K562 (cell line): ENCODE data around the gene ATAD2B. TPM values are rescaled to one million over a fixed set of nuclear protein-coding genes. Genes with fewer than 3 reads are reported as not detected.

ENCODE experiments used
- BDP1 ChIP-seq: IDR thresholded peaks from 3 replicates; pipeline ENCODE4 v1.6.1; 2011; ENCODE audit not compliant: insufficient read length, insufficient read depth
- CEBPB ChIP-seq: fragments of 450-650 bp; IDR thresholded peaks from 2 replicates; pipeline ENCODE4 v1.6.1; 2016; ENCODE audit warnings: missing genetic modification characterization, missing compliant biosample characterization
- CEBPG ChIP-seq, 3 experiments: fragments of 200-800 bp in 1 of 3; sonication (Bioruptor generic) in 1 of 3; sonication (generic) in 1 of 3; formaldehyde crosslinking in 1 of 3; IDR thresholded peaks in 2 of 3; conservative IDR thresholded peaks in 1 of 3; 2 replicates each; pipeline versions ENCODE4 v1.6.1 to v1.8.0; 2016 to 2022; ENCODE audit warnings: missing compliant biosample characterization in 2 of 3, missing genetic modification characterization in 2 of 3, mild to moderate bottlenecking in 1 of 3, missing genetic modification reagents in 1 of 3
- FOSL1 ChIP-seq: fragments of 200-800 bp; sonication (Bioruptor generic); conservative IDR thresholded peaks from 2 replicates; pipeline ENCODE4 v1.6.1; 2016; ENCODE audit warnings: missing genetic modification characterization, missing compliant biosample characterization
- JUN ChIP-seq, 2 experiments: sonication (generic) in 1 of 2; formaldehyde crosslinking in 1 of 2; IDR thresholded peaks; 2 replicates each; pipeline versions ENCODE4 v1.6.1 to v1.8.0; 2012 to 2022; ENCODE audit warnings: borderline replicate concordance in 2 of 2, mild to moderate bottlenecking in 2 of 2, improper control_type of control experiment in 1 of 2, low read depth in 1 of 2, low read length in 1 of 2, missing genetic modification reagents in 1 of 2
- MEIS2 ChIP-seq: fragments of 450-650 bp; IDR thresholded peaks from 2 replicates; pipeline ENCODE4 v1.6.1; 2014; ENCODE audit warnings: mild to moderate bottlenecking; ENCODE audit not compliant: partially characterized antibody
- NBN ChIP-seq: fragments of 450-650 bp; IDR thresholded peaks from 2 replicates; pipeline ENCODE4 v1.6.1; 2016; ENCODE audit warnings: low read depth, mild to moderate bottlenecking
- PKNOX1 ChIP-seq: fragments of 450-650 bp; IDR thresholded peaks from 2 replicates; pipeline ENCODE4 v1.6.1; 2016
- XRCC5 ChIP-seq: fragments of 200-400 bp; formaldehyde crosslinking; IDR thresholded peaks from 2 replicates; pipeline ENCODE4 v1.6.1; 2017; ENCODE audit warnings: low read depth, mild to moderate bottlenecking, low read length
- YY1 ChIP-seq, 3 experiments: IDR thresholded peaks; 2 replicates each; pipeline ENCODE4 v1.6.1; 2011; ENCODE audit warnings: low read length in 2 of 3, mild to moderate bottlenecking in 2 of 3, moderate library complexity in 2 of 3, borderline replicate concordance in 1 of 3, control low read depth in 1 of 3, low read depth in 1 of 3; ENCODE audit not compliant: insufficient read depth in 3 of 3, insufficient replicate concordance in 2 of 3, control insufficient read depth in 1 of 3, insufficient read length in 1 of 3; ENCODE audit errors: extremely low read depth in 1 of 3
- polyA plus RNA-seq, 8 experiments: library from polyadenylated mRNA; depleted of rRNA in 4 of 8; stranded (reverse) in 5 of 8; unstranded in 3 of 8; fragments of >200 nt; fragmentation: Nextera tagmentation in 2 of 8; fragmentation: Illumina TruSeq in 1 of 8; extraction: Ambion mirVana in 2 of 8; extraction: Trizol in 1 of 8; gene quantifications; 2 replicates each; pipeline versions ENCODE4 v1.2.1 to v1.2.3, GENCODE V29; 2011 to 2014; ENCODE audit warnings: inconsistent platforms in 1 of 8, missing spikeins in 1 of 8
- total RNA-seq, 7 experiments: library from RNA; depleted of rRNA in 6 of 7; stranded (reverse); fragments of >200 nt in 6 of 7; fragmentation: Illumina TruSeq in 2 of 7; extraction: Trizol in 2 of 7; gene quantifications; 2 replicates each; pipeline versions ENCODE4 v1.2.1 to v1.2.3, GENCODE V29; 2011 to 2021; ENCODE audit warnings: low replicate concordance in 1 of 7
- TF ChIP-seq, protein P1 (sequence below): IDR thresholded peaks from 2 replicates; pipeline ENCODE4 v1.6.1; 2012; ENCODE audit warnings: low read depth, low read length, improper control_type of control experiment, borderline replicate concordance
- TF ChIP-seq, protein P2 (sequence below): IDR thresholded peaks from 2 replicates; pipeline ENCODE4 v1.6.1; 2014; ENCODE audit warnings: antibody characterized with exemption
- TF ChIP-seq, protein P3 (sequence below), 2 experiments: fragments of 450-650 bp; IDR thresholded peaks; 2 replicates each; pipeline ENCODE4 v1.6.1; 2018; ENCODE audit warnings: mild to moderate bottlenecking in 2 of 2, low read depth in 1 of 2; ENCODE audit not compliant: partially characterized antibody in 2 of 2
- TF ChIP-seq, protein P4 (sequence below): sonication (generic); formaldehyde crosslinking; IDR thresholded peaks from 2 replicates; pipeline ENCODE4 v1.8.0; 2022; ENCODE audit warnings: mild to moderate bottlenecking, low read depth, missing genetic modification reagents

The ATAD2B gene
- total and polyA plus RNA-seq, 9 of the 15 experiments (the other 6 are each of a cell fraction or from before 2014, with no cell fraction given), result 3.2 to 21.6 (median 11.4) TPM

DNA sequence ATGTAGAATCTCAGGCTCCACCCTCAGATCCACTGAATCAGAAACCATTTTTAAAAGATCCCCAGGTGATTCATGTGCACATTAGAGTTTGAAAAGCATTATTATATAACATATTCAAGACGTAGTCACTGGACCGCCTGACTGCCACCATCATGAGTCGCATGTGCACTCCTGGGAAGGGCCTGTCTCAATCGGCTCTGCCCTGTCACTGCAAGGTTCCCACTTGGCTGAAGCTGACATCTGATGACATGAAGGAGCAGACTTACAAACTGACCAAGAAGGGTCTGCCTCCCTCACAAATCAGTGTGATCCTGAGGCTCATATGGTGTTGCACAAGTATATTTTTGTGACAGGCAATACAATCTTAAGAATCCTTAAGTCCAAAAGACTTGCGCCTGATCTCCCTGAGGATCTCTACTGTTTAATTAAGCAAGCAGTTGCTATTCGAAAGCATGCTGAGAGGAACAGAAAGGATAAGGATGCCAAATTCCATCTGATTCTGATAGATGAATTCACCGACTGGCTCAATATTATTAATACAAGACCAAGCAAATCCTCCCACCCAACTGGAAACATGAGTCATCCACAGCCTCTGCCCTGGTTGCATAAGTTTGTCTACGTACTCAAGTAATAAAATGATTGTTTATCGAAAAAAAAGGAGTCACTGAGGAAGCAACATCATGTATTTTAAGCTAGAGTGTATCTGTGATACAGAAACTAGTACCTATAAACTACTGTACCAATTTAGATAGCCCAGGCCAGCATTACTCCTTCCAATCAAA, 26.2 kb downstream of the ATAD2B start (continued):
- TF ChIP-seq JUN (IDR thresholded peaks at IDR 0.05; ENCODE audit: borderline replicate concordance, low read depth, low read length), result peak; percentile 59; the same call in 1 of the 2 replicates
- no peak for TF ChIP-seq JUN (CRISPR knock-in tag; IDR thresholded peaks at IDR 0.05; ENCODE audit: borderline replicate concordance)
- 0 out of 2 replicates have a peak, but pooled peaks have one; percentile 36 for TF ChIP-seq CEBPB
- peak; percentile 37 for TF ChIP-seq CEBPG (CRISPR knock-in tag; IDR thresholded peaks at IDR 0.05)
- peak; percentile 34 to 57; a peak in 3 of 4 replicates for TF ChIP-seq CEBPG (tag; conservative IDR thresholded peaks at IDR 0.05 in 1 of 2, IDR thresholded peaks at IDR 0.05 in 1 of 2)
- TF ChIP-seq, protein P1, sequence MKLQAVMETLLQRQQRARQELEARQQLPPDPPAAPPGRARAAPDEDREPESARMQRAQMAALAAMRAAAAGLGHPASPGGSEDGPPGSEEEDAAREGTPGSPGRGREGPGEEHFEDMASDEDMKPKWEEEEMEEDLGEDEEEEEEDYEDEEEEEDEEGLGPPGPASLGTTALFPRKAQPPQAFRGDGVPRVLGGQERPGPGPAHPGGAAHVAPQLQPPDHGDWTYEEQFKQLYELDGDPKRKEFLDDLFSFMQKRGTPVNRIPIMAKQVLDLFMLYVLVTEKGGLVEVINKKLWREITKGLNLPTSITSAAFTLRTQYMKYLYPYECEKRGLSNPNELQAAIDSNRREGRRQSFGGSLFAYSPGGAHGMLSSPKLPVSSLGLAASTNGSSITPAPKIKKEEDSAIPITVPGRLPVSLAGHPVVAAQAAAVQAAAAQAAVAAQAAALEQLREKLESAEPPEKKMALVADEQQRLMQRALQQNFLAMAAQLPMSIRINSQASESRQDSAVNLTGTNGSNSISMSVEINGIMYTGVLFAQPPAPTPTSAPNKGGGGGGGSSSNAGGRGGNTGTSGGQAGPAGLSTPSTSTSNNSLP, result peak; percentile 25; the same call in 1 of the 2 replicates
- TF ChIP-seq XRCC5, result no peak
- TF ChIP-seq BDP1, result no peak
- peak in 1 of 3 experiments; percentile 9 for TF ChIP-seq YY1 (IDR thresholded peaks at IDR 0.05; ENCODE audit: borderline replicate concordance in 1 of 3, control insufficient read depth in 1 of 3, extremely low read depth in 1 of 3, insufficient read depth in 3 of 3, insufficient read length in 1 of 3, insufficient replicate concordance in 2 of 3, low read depth in 1 of 3, low read length in 2 of 3)
- TF ChIP-seq MEIS2, result peak; percentile 14
- TF ChIP-seq NBN, result no peak
- TF ChIP-seq, protein P2, sequence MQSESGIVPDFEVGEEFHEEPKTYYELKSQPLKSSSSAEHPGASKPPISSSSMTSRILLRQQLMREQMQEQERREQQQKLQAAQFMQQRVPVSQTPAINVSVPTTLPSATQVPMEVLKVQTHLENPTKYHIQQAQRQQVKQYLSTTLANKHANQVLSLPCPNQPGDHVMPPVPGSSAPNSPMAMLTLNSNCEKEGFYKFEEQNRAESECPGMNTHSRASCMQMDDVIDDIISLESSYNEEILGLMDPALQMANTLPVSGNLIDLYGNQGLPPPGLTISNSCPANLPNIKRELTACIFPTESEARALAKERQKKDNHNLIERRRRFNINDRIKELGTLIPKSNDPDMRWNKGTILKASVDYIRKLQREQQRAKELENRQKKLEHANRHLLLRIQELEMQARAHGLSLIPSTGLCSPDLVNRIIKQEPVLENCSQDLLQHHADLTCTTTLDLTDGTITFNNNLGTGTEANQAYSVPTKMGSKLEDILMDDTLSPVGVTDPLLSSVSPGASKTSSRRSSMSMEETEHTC, result no peak
- TF ChIP-seq, protein P3, sequence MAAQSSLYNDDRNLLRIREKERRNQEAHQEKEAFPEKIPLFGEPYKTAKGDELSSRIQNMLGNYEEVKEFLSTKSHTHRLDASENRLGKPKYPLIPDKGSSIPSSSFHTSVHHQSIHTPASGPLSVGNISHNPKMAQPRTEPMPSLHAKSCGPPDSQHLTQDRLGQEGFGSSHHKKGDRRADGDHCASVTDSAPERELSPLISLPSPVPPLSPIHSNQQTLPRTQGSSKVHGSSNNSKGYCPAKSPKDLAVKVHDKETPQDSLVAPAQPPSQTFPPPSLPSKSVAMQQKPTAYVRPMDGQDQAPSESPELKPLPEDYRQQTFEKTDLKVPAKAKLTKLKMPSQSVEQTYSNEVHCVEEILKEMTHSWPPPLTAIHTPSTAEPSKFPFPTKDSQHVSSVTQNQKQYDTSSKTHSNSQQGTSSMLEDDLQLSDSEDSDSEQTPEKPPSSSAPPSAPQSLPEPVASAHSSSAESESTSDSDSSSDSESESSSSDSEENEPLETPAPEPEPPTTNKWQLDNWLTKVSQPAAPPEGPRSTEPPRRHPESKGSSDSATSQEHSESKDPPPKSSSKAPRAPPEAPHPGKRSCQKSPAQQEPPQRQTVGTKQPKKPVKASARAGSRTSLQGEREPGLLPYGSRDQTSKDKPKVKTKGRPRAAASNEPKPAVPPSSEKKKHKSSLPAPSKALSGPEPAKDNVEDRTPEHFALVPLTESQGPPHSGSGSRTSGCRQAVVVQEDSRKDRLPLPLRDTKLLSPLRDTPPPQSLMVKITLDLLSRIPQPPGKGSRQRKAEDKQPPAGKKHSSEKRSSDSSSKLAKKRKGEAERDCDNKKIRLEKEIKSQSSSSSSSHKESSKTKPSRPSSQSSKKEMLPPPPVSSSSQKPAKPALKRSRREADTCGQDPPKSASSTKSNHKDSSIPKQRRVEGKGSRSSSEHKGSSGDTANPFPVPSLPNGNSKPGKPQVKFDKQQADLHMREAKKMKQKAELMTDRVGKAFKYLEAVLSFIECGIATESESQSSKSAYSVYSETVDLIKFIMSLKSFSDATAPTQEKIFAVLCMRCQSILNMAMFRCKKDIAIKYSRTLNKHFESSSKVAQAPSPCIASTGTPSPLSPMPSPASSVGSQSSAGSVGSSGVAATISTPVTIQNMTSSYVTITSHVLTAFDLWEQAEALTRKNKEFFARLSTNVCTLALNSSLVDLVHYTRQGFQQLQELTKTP (IDR thresholded peaks at IDR 0.05; ENCODE audit: low read depth in 1 of 2, partially characterized antibody in 2 of 2), result no peak
- TF ChIP-seq FOSL1, result peak; percentile 71
- TF ChIP-seq, protein P4, sequence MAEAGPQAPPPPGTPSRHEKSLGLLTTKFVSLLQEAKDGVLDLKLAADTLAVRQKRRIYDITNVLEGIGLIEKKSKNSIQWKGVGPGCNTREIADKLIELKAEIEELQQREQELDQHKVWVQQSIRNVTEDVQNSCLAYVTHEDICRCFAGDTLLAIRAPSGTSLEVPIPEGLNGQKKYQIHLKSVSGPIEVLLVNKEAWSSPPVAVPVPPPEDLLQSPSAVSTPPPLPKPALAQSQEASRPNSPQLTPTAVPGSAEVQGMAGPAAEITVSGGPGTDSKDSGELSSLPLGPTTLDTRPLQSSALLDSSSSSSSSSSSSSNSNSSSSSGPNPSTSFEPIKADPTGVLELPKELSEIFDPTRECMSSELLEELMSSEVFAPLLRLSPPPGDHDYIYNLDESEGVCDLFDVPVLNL (CRISPR knock-in tag), result no peak
- peak; percentile 30; the same call in 1 of the 2 replicates for TF ChIP-seq PKNOX1
